ENCODE results near the gene CAMSAP2.

- TF ChIP-seq, protein P1, sequence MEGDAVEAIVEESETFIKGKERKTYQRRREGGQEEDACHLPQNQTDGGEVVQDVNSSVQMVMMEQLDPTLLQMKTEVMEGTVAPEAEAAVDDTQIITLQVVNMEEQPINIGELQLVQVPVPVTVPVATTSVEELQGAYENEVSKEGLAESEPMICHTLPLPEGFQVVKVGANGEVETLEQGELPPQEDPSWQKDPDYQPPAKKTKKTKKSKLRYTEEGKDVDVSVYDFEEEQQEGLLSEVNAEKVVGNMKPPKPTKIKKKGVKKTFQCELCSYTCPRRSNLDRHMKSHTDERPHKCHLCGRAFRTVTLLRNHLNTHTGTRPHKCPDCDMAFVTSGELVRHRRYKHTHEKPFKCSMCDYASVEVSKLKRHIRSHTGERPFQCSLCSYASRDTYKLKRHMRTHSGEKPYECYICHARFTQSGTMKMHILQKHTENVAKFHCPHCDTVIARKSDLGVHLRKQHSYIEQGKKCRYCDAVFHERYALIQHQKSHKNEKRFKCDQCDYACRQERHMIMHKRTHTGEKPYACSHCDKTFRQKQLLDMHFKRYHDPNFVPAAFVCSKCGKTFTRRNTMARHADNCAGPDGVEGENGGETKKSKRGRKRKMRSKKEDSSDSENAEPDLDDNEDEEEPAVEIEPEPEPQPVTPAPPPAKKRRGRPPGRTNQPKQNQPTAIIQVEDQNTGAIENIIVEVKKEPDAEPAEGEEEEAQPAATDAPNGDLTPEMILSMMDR (IDR thresholded peaks at IDR 0.05; ENCODE audit: control extremely low read depth in 1 of 3, insufficient read depth in 1 of 3, low read depth in 1 of 3, low read length in 3 of 3), result no peak
- no peak for TF ChIP-seq SRF (IDR thresholded peaks at IDR 0.05; ENCODE audit: low read depth, low read length)
- TF ChIP-seq, protein P2, sequence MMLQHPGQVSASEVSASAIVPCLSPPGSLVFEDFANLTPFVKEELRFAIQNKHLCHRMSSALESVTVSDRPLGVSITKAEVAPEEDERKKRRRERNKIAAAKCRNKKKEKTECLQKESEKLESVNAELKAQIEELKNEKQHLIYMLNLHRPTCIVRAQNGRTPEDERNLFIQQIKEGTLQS (IDR thresholded peaks at IDR 0.05; ENCODE audit: insufficient read depth, low read depth, low read length), result no peak
- no peak for TF ChIP-seq POLR2AphosphoS5 (IDR thresholded peaks at IDR 0.05; ENCODE audit: low read depth, low read length)
Observed at GRCh38 chr1:200811704-200812103, 73.0 kb downstream of the CAMSAP2 start.
